NOMO-1 treated with DMSO at 0.1 percent for 48 hours (cell line): ENCODE results near the gene ARID1B.

Experiments used
- DNase-seq: peaks from one replicate; lab custom pipeline; 2025; ENCODE audit not compliant: unreplicated experiment; lab: John Stamatoyannopoulos, UW

Gene ARID1B

DNA sequence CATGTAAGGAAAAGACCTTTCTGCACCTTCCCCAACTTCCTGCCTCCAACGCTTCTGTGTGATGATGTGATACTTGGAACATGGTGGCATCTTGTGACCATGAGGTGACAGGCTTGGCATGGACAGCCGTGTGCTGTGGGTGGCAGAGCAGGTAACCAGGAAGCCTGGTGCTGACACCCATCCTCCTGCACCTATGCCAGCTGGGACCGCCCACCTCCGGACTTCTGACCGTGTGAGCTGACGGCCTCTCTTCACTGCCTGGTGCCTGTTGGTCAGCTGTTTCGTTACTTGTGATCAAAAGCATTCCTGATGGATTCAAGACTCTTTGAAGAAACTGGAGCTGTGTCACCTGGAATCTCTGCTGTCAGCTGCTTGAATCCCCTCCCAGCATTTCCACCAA lies 475.8 kb downstream of the ARID1B start:
- no peak for DNase-seq

DNA sequence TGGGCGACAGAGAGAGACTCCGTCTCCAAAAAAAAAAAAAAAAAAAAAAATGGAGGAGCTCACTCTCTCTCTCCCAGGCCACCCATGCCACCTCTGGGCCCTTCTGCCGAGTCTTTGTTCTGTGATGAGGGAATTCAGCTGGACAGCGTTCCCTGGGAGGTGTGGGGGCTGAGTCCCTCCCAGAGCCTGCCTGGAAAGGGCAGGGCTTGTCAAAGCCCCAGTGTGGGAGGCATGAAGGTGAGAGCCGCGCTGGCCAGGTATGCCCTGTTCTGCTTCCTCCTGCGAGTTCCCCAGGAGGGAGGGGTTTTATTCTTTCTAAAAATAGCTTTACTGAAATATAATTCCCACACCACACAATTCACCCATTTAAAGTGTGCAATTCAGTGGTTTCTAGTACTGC lies 476.5 kb downstream of the ARID1B start:
- no peak for DNase-seq

DNA sequence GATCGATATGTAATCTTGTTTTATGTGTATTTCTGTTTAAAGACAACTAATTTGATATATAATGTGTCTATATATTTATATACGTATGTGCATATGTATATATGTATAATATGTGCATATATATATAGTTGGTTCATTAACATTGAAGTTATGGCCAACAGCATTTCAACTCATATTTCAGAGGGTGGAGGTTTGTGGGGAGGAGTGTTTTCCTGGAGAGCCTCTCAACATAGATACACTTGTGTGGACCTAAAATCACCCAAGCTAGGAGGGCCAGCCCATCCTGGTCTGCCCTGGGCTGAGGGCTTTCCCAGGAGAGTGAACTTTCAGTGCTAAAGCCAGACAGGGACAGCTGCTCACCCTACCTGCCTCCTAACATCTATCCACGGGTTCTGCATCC lies 477.4 kb downstream of the ARID1B start:
- DNase-seq = no peak

DNA sequence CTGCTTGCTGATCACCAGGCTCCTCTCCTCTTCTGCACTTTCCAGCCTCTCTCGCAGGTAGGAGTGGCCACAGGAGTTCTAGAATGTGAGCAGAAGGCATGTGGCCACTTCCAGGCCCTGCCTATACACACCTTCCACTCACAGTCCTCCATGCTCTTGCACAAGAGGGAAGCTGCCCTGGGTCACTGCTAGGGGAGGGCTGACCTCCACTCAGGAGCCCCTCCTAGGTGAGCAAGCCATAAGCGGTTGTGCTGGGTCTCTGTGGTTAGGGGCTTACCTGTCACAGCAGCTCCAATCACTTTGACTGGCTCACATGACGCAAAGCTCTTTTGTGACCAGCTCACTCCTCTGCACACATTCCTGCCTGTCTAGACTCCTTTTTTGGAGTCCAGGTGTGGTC lies 477.9 kb downstream of the ARID1B start:
- DNase-seq = no peak

- no peak for DNase-seq
These were observed 481.7 kb downstream of the ARID1B start for GRCh38 chr6:157258878-157259277.

DNA sequence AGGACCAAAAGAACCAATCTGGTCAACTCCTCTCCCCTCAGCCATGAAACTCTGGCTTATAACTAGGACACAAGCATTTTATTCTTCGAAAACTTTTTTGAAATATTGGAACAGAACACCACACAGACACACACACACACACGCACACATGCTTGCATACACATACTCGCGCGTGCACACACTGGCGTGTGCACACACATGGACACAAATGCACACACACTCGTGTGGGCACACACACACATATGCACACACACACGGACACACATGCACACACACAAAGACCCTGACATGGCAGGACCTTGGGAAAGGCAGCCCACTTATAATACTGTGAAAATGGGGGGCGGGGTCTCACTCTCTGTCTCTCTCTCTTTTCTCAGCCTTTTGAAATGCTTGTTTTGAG lies 482.3 kb downstream of the ARID1B start:
- no peak for DNase-seq
